Right lobe of liver (tissue), 6 donors: Measurements from ENCODE around the gene INSYN1. TPM values are rescaled to one million over a fixed set of nuclear protein-coding genes. Genes with fewer than 3 reads are reported as not detected.
"Not testable (repeated sequence)": the region's sequence is repeated elsewhere in the genome, so short reads cannot be mapped to it uniquely, and the experiment has no call there.

Experiments used
- ATAC-seq, 4 donors: fragments of 200-7000 bp; cut with Tn5 transposase; one replicate each; pipeline ENCODE4 v1.9.1; 2020; ENCODE audit warnings: mild to moderate bottlenecking in 4 of 4, moderate library complexity in 4 of 4
- DNase-seq, 3 donors: peaks; one replicate each; pipeline ENCODE4 v3.0.0-alpha.2; 2020
- H3K27ac ChIP-seq, 3 donors: fragments of 200-600 bp; one replicate each; pipeline ENCODE4 v1.8.0; 2022
- H3K27me3 ChIP-seq, 2 donors: fragments of 200-600 bp; one replicate each; pipeline ENCODE4 v1.8.0; 2022
- H3K36me3 ChIP-seq, 4 donors: fragments of 200-600 bp; sonication (generic) in 1 of 4; one replicate each; pipeline versions ENCODE4 v1.5.1 to v1.8.0; 2017 to 2022; ENCODE audit warnings: control low read depth in 1 of 4
- H3K4me1 ChIP-seq, 4 donors: fragments of 200-600 bp; sonication (generic) in 1 of 4; one replicate each; pipeline versions ENCODE4 v1.5.1 to v1.8.0; 2017 to 2022; ENCODE audit warnings: control low read depth in 1 of 4
- H3K4me3 ChIP-seq, 3 donors: fragments of 200-600 bp; one replicate each; pipeline ENCODE4 v1.8.0; 2022
- H3K9me3 ChIP-seq, 4 donors: fragments of 200-600 bp; sonication (generic) in 1 of 4; one replicate each; pipeline versions ENCODE4 v1.5.1 to v1.8.0; 2017 to 2022; ENCODE audit warnings: control low read depth in 1 of 4
- POLR2A ChIP-seq: fragments of 450-650 bp; IDR thresholded peaks from one replicate; pipeline ENCODE4 v1.6.1; 2017; ENCODE audit warnings: antibody characterized with exemption, mild to moderate bottlenecking
- WGBS: methylation state at CpG from one replicate; pipeline ENCODE4 v1.1.6; 2018; ENCODE audit warnings: low coverage, low lambda C conversion rate; ENCODE audit not compliant: insufficient coverage; ENCODE audit errors: missing lambda C conversion rate; 5-methylcytosine and 5-hydroxymethylcytosine counted together
- intact Hi-C, 2 donors: fragments of 100-400 bp; cut with DNase I; formaldehyde crosslinking; loops; one replicate each; pipeline versions ENCODE4 v1.11.2 to v1.14.1; 2022
- total RNA-seq, 6 experiments: library from RNA; depleted of rRNA in 2 of 6; stranded (reverse); fragments of >200 nt in 2 of 6; fragmentation: NEBNext Ultra II Directional in 3 of 6; extraction: Animal tissue kit (Norgen Biotek cat#: 25700) in 3 of 6; gene quantifications; one replicate each; pipeline versions ENCODE4 v1.1.0 to v1.2.4, GENCODE V29; 2016 to 2023
- TF ChIP-seq, protein P1 (sequence below), 4 donors: fragments of 200-600 bp in 3 of 4; fragments of 450-650 bp in 1 of 4; IDR thresholded peaks; one replicate each; pipeline versions ENCODE4 v1.5.1 to v1.8.0; 2016 to 2022; ENCODE audit warnings: antibody characterized with exemption in 4 of 4, mild to moderate bottlenecking in 2 of 4
- donor health status: DM: no; HTN: yes; CAD: no.
- donor health status: DM: no; HTN: no; CAD: no.
- donor health status: DM: no; HTN: no; CAD: no.
- donor health status: DM: no; HTN: yes; CAD: no.
- donor health status: DM: no; HTN: yes; CAD: no.

INSYN1 gene
- total RNA-seq, 6 experiments from 2014 or later: 0.25 to 0.68 (median 0.32) TPM

DNA sequence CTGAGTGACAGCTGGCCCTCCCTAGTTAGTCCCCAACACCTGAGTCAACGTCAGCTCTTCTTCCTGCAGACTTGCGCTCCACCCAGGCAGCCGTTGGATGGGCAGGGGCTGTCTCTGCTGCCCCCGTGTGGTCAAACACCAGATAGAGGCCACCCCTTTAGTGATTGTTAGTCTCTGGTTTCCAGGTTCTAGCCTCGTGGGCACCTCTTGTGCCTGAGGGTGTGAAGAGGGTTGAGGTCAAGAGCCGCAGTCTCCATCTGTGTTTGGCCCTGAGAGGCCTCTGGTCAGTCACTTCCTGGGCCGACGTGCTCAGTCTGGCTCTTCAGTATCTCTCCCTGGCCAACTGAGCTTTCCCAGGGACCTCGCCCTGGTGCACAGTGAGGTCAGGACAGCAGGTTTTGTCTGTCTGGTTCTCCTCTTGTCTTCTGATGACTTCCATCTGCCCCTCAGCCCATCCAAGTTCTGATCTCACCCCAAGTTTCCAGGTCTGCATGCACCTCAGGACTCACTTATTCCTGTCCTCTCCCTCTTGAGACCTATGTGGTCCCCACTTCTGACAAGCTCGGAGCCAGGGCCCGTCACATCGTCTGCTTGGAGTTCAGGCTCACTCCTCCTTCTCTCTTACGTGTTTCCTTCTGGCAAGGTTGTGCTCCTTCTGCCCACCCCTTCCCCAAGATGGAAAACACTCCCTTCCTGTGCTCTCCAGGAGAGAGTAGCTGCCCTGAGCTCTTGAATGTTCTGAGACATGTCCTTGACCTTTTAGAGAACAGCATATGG lies 48.1 kb downstream of the INSYN1 start:
- ATAC-seq: peak; percentile 73 to 82 (median 80)
- H3K27ac ChIP-seq: no peak overlapping the region
- peaks cover 0 to 5% (median 1%) of the 10 kb centered on the region in 4 donors for H3K36me3 ChIP-seq
- no peaks in the 10 kb centered on the region for H3K9me3 ChIP-seq
- TF ChIP-seq, protein P1, sequence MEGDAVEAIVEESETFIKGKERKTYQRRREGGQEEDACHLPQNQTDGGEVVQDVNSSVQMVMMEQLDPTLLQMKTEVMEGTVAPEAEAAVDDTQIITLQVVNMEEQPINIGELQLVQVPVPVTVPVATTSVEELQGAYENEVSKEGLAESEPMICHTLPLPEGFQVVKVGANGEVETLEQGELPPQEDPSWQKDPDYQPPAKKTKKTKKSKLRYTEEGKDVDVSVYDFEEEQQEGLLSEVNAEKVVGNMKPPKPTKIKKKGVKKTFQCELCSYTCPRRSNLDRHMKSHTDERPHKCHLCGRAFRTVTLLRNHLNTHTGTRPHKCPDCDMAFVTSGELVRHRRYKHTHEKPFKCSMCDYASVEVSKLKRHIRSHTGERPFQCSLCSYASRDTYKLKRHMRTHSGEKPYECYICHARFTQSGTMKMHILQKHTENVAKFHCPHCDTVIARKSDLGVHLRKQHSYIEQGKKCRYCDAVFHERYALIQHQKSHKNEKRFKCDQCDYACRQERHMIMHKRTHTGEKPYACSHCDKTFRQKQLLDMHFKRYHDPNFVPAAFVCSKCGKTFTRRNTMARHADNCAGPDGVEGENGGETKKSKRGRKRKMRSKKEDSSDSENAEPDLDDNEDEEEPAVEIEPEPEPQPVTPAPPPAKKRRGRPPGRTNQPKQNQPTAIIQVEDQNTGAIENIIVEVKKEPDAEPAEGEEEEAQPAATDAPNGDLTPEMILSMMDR (IDR thresholded peaks at IDR 0.05): peak; percentile 51 to 83 (median 76)
- no peak for TF ChIP-seq POLR2A
- H3K4me1 ChIP-seq: no peaks in the 10 kb centered on the region
- peak in 2 of 3 donors; percentile 60 for DNase-seq
- 37% methylated on average over 4 of the region's 13 CpGs for WGBS
- H3K27me3 ChIP-seq: no peaks in the 10 kb centered on the region
- intact Hi-C loops: loop anchor here in 1 of 2 donors (5.0 kb wide), 1 partner anchor 148 kb away; no protein-coding TSS in a partner anchor
- no peak overlapping the region for H3K4me3 ChIP-seq

DNA sequence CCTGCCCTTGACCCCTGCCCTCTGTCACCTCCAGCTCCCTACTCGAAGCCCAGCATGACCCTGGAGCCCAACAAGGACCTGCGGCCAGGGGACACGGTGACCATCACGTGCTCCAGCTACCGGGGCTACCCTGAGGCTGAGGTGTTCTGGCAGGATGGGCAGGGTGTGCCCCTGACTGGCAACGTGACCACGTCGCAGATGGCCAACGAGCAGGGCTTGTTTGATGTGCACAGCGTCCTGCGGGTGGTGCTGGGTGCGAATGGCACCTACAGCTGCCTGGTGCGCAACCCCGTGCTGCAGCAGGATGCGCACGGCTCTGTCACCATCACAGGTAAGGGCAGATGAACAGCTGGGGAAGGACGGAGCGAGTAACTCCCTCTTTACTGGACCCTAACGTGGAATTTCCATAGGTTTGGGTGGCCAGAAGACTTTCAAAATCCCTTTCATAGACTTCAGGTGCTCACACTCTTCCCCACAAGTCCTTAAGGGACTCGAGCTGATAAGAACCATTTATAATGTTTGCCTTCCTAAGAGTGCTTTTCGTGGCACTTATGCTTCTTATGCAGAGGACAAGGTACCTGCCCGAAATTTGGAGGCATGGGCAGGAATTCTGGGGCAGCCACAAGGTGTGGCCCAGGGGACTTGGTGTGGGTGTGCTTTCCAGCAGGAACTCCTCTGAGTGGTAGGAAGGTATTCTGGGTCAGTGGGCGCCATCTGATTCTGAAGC lies 48.8 kb downstream of the INSYN1 start:
- not testable (repeated sequence) for H3K4me1 ChIP-seq, H3K27me3 ChIP-seq, H3K27ac ChIP-seq, H3K9me3 ChIP-seq, H3K4me3 ChIP-seq, H3K36me3 ChIP-seq, ATAC-seq, DNase-seq
- intact Hi-C loops: loop anchor here in 1 of 2 donors (5.0 kb wide), 1 partner anchor 147 kb away; no protein-coding TSS in a partner anchor
- 57% methylated on average over 7 of the region's 23 CpGs for WGBS

GRCh38 chr15:73703601-73704000 lies 49.5 kb downstream of the INSYN1 start:
- H3K27me3 ChIP-seq, H3K27ac ChIP-seq, H3K9me3 ChIP-seq, DNase-seq, H3K36me3 ChIP-seq, H3K4me1 ChIP-seq, ATAC-seq, H3K4me3 ChIP-seq: not testable (repeated sequence)
- intact Hi-C loops: loop anchor here in 1 of 2 donors (5.0 kb wide), 1 partner anchor 146 kb away; no protein-coding TSS in a partner anchor
- 90% methylated on average over 5 of the region's 23 CpGs for WGBS

DNA sequence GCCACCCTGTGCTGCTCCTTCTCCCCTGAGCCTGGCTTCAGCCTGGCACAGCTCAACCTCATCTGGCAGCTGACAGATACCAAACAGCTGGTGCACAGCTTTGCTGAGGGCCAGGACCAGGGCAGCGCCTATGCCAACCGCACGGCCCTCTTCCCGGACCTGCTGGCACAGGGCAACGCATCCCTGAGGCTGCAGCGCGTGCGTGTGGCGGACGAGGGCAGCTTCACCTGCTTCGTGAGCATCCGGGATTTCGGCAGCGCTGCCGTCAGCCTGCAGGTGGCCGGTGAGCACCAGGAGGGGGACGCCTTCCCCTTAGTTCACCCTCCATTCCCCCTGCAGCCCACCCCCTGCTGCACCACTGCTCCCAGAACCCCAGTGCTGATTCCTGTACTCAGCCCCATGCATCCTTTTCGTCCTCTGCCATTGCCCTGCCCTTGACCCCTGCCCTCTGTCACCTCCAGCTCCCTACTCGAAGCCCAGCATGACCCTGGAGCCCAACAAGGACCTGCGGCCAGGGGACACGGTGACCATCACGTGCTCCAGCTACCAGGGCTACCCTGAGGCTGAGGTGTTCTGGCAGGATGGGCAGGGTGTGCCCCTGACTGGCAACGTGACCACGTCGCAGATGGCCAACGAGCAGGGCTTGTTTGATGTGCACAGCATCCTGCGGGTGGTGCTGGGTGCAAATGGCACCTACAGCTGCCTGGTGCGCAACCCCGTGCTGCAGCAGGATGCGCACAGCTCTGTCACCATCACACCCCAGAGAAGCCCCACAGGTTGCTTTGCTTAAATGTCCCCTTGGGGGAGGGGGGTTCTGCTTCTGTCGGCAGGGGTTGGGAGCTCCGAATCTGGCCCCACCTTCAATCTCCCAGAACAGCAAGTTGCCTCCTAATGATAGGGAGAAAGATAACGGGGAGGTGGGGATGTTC lies 50.6 kb downstream of the INSYN1 start:
- H3K27me3 ChIP-seq, H3K36me3 ChIP-seq, H3K4me1 ChIP-seq, H3K9me3 ChIP-seq, DNase-seq, H3K27ac ChIP-seq, H3K4me3 ChIP-seq, ATAC-seq: not testable (repeated sequence)
- WGBS: 58% methylated on average over 4 of the region's 33 CpGs
- intact Hi-C loops: loop anchor here in 1 of 2 donors (5.0 kb wide), 1 partner anchor 145 kb away; no protein-coding TSS in a partner anchor

DNA sequence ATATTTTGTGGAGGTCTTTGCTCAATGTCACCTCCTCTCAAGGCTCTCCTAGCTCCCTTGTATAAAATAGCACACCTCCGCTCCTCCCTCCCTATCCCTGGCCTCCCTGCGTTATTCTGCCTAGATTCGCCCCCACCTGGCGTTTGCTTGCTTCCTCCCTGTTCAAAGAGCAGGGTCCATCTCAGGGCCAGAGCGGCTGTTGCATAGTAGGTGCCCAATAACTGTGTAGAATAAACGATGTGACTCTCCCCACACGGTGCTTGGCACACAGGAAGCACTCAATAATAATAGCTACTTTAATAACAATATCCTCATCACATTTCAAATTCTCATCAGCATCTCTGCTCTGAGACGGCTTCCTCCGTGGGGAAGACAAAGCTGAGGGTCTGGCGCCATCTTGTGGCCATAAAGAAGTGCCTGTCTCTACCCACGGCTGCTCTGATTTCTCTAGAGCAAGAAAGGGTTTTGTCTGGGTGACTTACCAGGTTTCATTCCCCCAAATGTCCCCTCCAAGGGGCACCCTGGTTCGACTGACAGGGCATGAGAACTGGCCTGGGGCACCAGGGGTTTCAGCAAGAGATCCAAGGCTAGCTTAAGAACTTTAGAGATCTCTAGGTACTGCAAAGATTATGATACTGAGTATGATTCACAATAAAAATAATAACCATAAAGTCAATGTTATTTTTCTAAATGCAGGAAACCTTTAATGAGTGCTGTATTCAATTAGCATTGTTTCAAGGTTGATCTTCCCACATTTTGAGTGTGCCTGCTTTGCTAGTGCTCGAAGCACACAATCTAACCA lies 52.9 kb downstream of the INSYN1 start:
- H3K9me3 ChIP-seq: no peaks in the 10 kb centered on the region
- ATAC-seq: peak; percentile 58 to 81 (median 69)
- H3K4me1 ChIP-seq: peaks cover 0 to 7% (median 0%) of the 10 kb centered on the region in 4 donors
- intact Hi-C loops: loop anchor here in 1 of 2 donors (5.0 kb wide), 1 partner anchor 143 kb away; no protein-coding TSS in a partner anchor
- WGBS: 24% methylated on average over 13 of the region's 13 CpGs
- no peaks in the 10 kb centered on the region for H3K27me3 ChIP-seq
- H3K27ac ChIP-seq: no peak overlapping the region
- no peak overlapping the region for H3K4me3 ChIP-seq
- no peaks in the 10 kb centered on the region for H3K36me3 ChIP-seq
- TF ChIP-seq, protein P1 (IDR thresholded peaks at IDR 0.05): peak; percentile 90 to 96 (median 94)
- no peak for TF ChIP-seq POLR2A
- peak in 2 of 3 donors; percentile 66 to 76 for DNase-seq
